ENCODE measurements around the gene NRCAM.

The NRCAM gene

DNA sequence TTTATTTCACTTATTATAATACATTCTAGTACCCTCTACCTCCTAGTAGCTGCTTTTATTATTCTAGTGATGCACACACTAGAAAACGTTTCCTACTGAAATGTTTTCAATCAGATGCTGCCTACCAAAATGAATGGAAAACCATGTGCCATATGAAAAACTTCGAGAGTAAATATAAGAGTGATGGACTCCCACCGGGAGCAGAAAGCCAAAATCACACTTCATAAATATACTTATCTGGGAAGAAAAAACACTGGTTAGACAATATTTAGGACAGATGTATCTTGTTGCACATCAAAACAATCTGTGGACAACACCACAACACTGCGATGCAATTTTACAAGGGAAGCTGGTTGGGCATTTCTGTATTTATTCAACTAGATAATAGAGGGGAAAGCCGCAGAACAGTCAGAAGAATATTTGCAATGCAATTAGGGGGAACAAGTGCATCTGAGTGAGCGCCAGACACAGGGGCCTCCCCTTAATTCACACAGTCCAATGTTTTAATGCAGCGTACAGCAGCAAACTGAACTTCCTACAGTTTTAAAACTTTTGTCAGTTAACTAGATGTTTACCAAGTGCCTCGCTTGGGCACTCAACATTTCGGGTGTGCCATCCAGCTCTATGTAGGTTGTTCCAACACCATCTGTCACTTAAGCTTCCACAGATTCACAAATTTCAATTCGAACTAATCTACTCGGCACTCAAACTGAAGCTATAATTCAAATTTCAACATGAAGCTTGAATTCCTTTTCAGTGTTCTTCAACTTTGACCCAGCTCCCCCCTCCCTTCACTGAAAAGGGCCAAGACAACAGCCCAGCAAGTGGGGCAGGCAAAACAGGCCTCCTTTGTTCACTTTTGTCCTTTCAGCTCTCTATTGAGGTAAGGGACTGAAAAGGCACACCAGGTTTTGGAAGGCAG is 7.4 kb downstream of the NRCAM start:
- no peak overlapping the region for H2AK5ac ChIP-seq (ENCODE audit: low read length, severe bottlenecking)

DNA sequence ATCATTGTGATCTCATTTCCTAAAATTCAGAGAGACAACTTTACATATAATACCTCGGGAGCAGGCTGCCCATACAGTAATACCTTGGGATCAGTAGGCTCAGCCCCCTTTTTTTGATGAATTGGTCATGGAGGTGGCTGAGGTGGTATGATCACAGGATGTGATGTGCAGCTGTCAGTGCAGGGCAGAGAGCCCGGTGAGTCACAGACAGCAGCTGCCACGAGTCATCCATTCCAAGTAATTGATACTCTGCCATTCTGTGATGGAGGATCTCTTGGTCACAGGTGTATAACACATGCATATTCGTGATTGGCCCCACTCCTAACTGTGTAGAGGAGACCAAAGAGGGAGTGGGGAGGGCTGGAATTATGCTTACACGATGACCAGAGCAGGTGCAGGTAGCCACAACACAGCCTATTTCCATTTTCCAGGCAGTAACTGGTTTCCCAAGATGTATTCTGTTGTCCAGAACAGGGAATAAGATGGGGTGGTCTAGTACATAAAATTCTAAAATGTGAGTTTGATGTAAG is 14.1 kb downstream of the NRCAM start:
- DNase-seq = no peak
- Histone ChIP-seq H2BK15ac (ENCODE audit: low read depth, poor library complexity, severe bottlenecking) (no peak overlapping the region), H3K4me1 (ENCODE audit: control insufficient read depth, insufficient read depth, low read depth, low read length) (no peaks in the 10 kb centered on the region), H2BK120ac (ENCODE audit: low read depth, low read length) (no peak overlapping the region), H4K8ac (ENCODE audit: low read length) (no peak overlapping the region), H3K18ac (ENCODE audit: low read depth in 1 of 2, low read length in 2 of 2) (no peak overlapping the region), H3K14ac (ENCODE audit: low read length in 2 of 2) (no peak overlapping the region), H3K23ac (ENCODE audit: low read length in 2 of 2) (no peak overlapping the region), H2BK12ac (ENCODE audit: low read length in 2 of 2) (no peak overlapping the region), H2AFZ (ENCODE audit: low read depth, low read length) (no peak overlapping the region), H3K4ac (ENCODE audit: low read depth in 1 of 2, low read length in 2 of 2) (no peak overlapping the region), H3K9me3 (ENCODE audit: control insufficient read depth, low read length) (no peaks in the 10 kb centered on the region), H3K79me1 (replicated peaks; ENCODE audit: low read length, poor library complexity, severe bottlenecking) (no peaks in the 10 kb centered on the region), H3K27ac (ENCODE audit: low read length, poor library complexity, severe bottlenecking) (no peak overlapping the region), H3K27me3 (ENCODE audit: control insufficient read depth in 1 of 2, insufficient read depth in 1 of 2, low read length in 2 of 2) (peaks cover 0 to 8% of the 10 kb centered on the region in 2 experiments), H2AK5ac (ENCODE audit: low read length, severe bottlenecking) (no peak overlapping the region), H4K91ac (ENCODE audit: low read length) (no peak overlapping the region), H3K36me3 (ENCODE audit: control insufficient read depth in 1 of 2, insufficient read depth in 2 of 2, low read depth in 1 of 2, low read length in 2 of 2) (no peaks in the 10 kb centered on the region), H3K9ac (ENCODE audit: low read length) (no peak overlapping the region), H3K4me2 (ENCODE audit: low read length, poor library complexity, severe bottlenecking) (no peak overlapping the region), H2BK5ac (ENCODE audit: low read depth, low read length, poor library complexity, severe bottlenecking) (no peak overlapping the region), H3K4me3 (ENCODE audit: insufficient read depth in 1 of 2, low read depth in 1 of 2, low read length in 2 of 2) (no peak overlapping the region)
- WGBS = 78% methylated on average over 5 of the region's 5 CpGs

More for the DNA sequence above, 7.4 kb downstream of the NRCAM start:
- H2BK5ac ChIP-seq (ENCODE audit: low read depth, low read length, poor library complexity, severe bottlenecking) = no peak overlapping the region
- no peaks in the 10 kb centered on the region for H3K36me3 ChIP-seq (ENCODE audit: control insufficient read depth in 1 of 2, insufficient read depth in 2 of 2, low read depth in 1 of 2, low read length in 2 of 2)
- no peak overlapping the region for H3K18ac ChIP-seq (ENCODE audit: low read depth in 1 of 2, low read length in 2 of 2)
- no peak overlapping the region for H2BK12ac ChIP-seq (ENCODE audit: low read length in 2 of 2)
- H3K27ac ChIP-seq (ENCODE audit: low read length, poor library complexity, severe bottlenecking) = no peak overlapping the region
- no peak overlapping the region for H3K4me3 ChIP-seq (ENCODE audit: insufficient read depth in 1 of 2, low read depth in 1 of 2, low read length in 2 of 2)
- no peak overlapping the region for H3K9ac ChIP-seq (ENCODE audit: low read length)
- H2BK120ac ChIP-seq (ENCODE audit: low read depth, low read length) = no peak overlapping the region
- WGBS = 77% methylated on average over 9 of the region's 11 CpGs
- H2AFZ ChIP-seq (ENCODE audit: low read depth, low read length) = no peak overlapping the region
- H4K8ac ChIP-seq (ENCODE audit: low read length) = no peak overlapping the region
- no peak for DNase-seq
- H2BK15ac ChIP-seq (ENCODE audit: low read depth, poor library complexity, severe bottlenecking) = no peak overlapping the region
- H3K4me1 ChIP-seq (ENCODE audit: control insufficient read depth, insufficient read depth, low read depth, low read length) = no peaks in the 10 kb centered on the region
- no peak overlapping the region for H3K4me2 ChIP-seq (ENCODE audit: low read length, poor library complexity, severe bottlenecking)
- H3K9me3 ChIP-seq (ENCODE audit: control insufficient read depth, low read length) = no peaks in the 10 kb centered on the region
- H3K14ac ChIP-seq (ENCODE audit: low read length in 2 of 2) = no peak overlapping the region
- no peak overlapping the region for H4K91ac ChIP-seq (ENCODE audit: low read length)
- H3K79me1 ChIP-seq (replicated peaks; ENCODE audit: low read length, poor library complexity, severe bottlenecking) = no peaks in the 10 kb centered on the region
- no peak overlapping the region for H3K23ac ChIP-seq (ENCODE audit: low read length in 2 of 2)
- H3K27me3 ChIP-seq (ENCODE audit: control insufficient read depth in 1 of 2, insufficient read depth in 1 of 2, low read length in 2 of 2) = peaks cover 7 to 20% of the 10 kb centered on the region in 2 experiments
- no peak overlapping the region for H3K4ac ChIP-seq (ENCODE audit: low read depth in 1 of 2, low read length in 2 of 2)

DNA sequence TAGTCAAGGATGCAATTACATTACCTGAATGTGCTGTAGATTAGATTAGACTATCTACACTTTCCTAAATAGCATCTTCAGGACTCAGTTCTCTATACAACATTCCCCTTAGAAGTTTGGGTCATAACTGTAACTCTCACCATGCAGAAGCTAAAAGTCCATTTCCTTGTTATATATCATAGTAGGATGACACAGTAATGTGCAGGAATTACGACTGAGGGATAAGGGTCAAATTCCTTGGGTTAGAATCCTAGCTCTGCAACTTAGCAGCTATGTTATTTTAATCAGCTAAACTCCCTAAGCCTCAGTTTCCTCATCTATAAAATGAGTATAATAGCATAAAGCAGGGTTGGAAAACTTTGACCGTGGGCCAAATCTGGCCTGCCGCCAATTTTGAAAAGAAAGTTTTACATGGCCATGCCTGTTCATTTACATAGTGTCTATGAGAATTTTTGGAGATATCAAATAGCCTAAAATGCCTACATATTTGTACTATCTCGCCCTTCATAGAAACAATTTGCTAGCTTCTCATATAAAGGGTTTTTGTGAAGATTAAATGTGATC is 14.8 kb downstream of the NRCAM start:
- DNase-seq = no peak
- Histone ChIP-seq H2BK15ac (ENCODE audit: low read depth, poor library complexity, severe bottlenecking) (no peak overlapping the region), H2AFZ (ENCODE audit: low read depth, low read length) (no peak overlapping the region), H3K23ac (ENCODE audit: low read length in 2 of 2) (no peak overlapping the region), H3K4me1 (ENCODE audit: control insufficient read depth, insufficient read depth, low read depth, low read length) (no peaks in the 10 kb centered on the region), H4K8ac (ENCODE audit: low read length) (no peak overlapping the region), H3K4me3 (ENCODE audit: insufficient read depth in 1 of 2, low read depth in 1 of 2, low read length in 2 of 2) (no peak overlapping the region), H3K36me3 (ENCODE audit: control insufficient read depth in 1 of 2, insufficient read depth in 2 of 2, low read depth in 1 of 2, low read length in 2 of 2) (no peaks in the 10 kb centered on the region), H3K4me2 (ENCODE audit: low read length, poor library complexity, severe bottlenecking) (no peak overlapping the region), H4K91ac (ENCODE audit: low read length) (no peak overlapping the region), H2BK5ac (ENCODE audit: low read depth, low read length, poor library complexity, severe bottlenecking) (no peak overlapping the region), H3K14ac (ENCODE audit: low read length in 2 of 2) (no peak overlapping the region), H2BK12ac (ENCODE audit: low read length in 2 of 2) (no peak overlapping the region), H3K9me3 (ENCODE audit: control insufficient read depth, low read length) (no peaks in the 10 kb centered on the region), H3K27ac (ENCODE audit: low read length, poor library complexity, severe bottlenecking) (no peak overlapping the region), H3K27me3 (ENCODE audit: control insufficient read depth in 1 of 2, insufficient read depth in 1 of 2, low read length in 2 of 2) (peaks cover 0 to 8% of the 10 kb centered on the region in 2 experiments), H3K79me1 (replicated peaks; ENCODE audit: low read length, poor library complexity, severe bottlenecking) (no peaks in the 10 kb centered on the region), H3K9ac (ENCODE audit: low read length) (no peak overlapping the region), H3K18ac (ENCODE audit: low read depth in 1 of 2, low read length in 2 of 2) (no peak overlapping the region), H2AK5ac (ENCODE audit: low read length, severe bottlenecking) (no peak overlapping the region), H3K4ac (ENCODE audit: low read depth in 1 of 2, low read length in 2 of 2) (no peak overlapping the region), H2BK120ac (ENCODE audit: low read depth, low read length) (no peak overlapping the region)
- no CpG with 5 or more reads among the region's 4 CpGs for WGBS

DNA sequence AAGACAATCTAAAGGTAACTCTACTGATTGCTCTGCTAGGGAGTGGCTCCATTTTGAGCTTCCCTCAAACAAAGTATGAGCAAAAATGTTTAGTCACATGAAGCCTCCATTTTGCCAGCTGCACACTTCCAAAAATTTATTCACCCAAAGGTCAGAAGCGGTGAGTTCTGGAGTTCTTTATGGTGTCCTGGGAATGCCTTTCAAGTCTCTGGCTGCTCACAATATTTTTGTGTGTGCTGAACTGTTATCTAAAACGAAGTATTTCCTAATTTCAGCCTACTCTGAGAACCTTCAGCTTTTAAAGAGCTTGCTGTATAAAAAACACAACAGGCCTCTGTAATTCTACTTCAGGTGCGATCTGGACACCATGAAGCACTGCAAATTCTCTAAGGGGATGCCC is 15.6 kb downstream of the NRCAM start:
- Histone ChIP-seq H3K9ac (ENCODE audit: low read length) (no peak overlapping the region), H3K4ac (ENCODE audit: low read depth in 1 of 2, low read length in 2 of 2) (no peak overlapping the region), H2BK12ac (ENCODE audit: low read length in 2 of 2) (no peak overlapping the region), H3K4me1 (ENCODE audit: control insufficient read depth, insufficient read depth, low read depth, low read length) (no peaks in the 10 kb centered on the region), H2BK120ac (ENCODE audit: low read depth, low read length) (no peak overlapping the region), H4K91ac (ENCODE audit: low read length) (no peak overlapping the region), H3K27ac (ENCODE audit: low read length, poor library complexity, severe bottlenecking) (no peak overlapping the region), H2BK5ac (ENCODE audit: low read depth, low read length, poor library complexity, severe bottlenecking) (no peak overlapping the region), H3K36me3 (ENCODE audit: control insufficient read depth in 1 of 2, insufficient read depth in 2 of 2, low read depth in 1 of 2, low read length in 2 of 2) (no peaks in the 10 kb centered on the region), H2AFZ (ENCODE audit: low read depth, low read length) (no peak overlapping the region), H3K4me3 (ENCODE audit: insufficient read depth in 1 of 2, low read depth in 1 of 2, low read length in 2 of 2) (no peak overlapping the region), H3K9me3 (ENCODE audit: control insufficient read depth, low read length) (no peaks in the 10 kb centered on the region), H3K4me2 (ENCODE audit: low read length, poor library complexity, severe bottlenecking) (no peak overlapping the region), H4K8ac (ENCODE audit: low read length) (no peak overlapping the region), H2AK5ac (ENCODE audit: low read length, severe bottlenecking) (no peak overlapping the region), H3K79me1 (replicated peaks; ENCODE audit: low read length, poor library complexity, severe bottlenecking) (no peaks in the 10 kb centered on the region), H3K14ac (ENCODE audit: low read length in 2 of 2) (no peak overlapping the region), H3K18ac (ENCODE audit: low read depth in 1 of 2, low read length in 2 of 2) (no peak overlapping the region), H2BK15ac (ENCODE audit: low read depth, poor library complexity, severe bottlenecking) (no peak overlapping the region), H3K23ac (ENCODE audit: low read length in 2 of 2) (no peak overlapping the region), H3K27me3 (ENCODE audit: control insufficient read depth in 1 of 2, insufficient read depth in 1 of 2, low read length in 2 of 2) (peaks cover 0 to 5% of the 10 kb centered on the region in 2 experiments)
- no peak for DNase-seq
- WGBS = 56% methylated on average over 2 of the region's 3 CpGs
